ELF-1 (cell line): Measurements from ENCODE around the gene MAPK11.

Experiments
- DNase-seq: peaks from one replicate; pipeline ENCODE4 v3.0.0-alpha.2; 2016; ENCODE audit warnings: low read depth, low spot score

The MAPK11 gene

GRCh38 chr22:50269970-50270665 is at the start of gene MAPK11:
MAPK11 (minus strand) TSS chr22:50270380; CDS start chr22:50270292, 88 bp downstream.
- DNase-seq = no peak

- no peak for DNase-seq
Observed at GRCh38 chr22:50319503-50319951, 49.3 kb upstream of the MAPK11 start.

- no peak for DNase-seq
Observed at GRCh38 chr22:50318698-50319411, 48.7 kb upstream of the MAPK11 start.

DNA sequence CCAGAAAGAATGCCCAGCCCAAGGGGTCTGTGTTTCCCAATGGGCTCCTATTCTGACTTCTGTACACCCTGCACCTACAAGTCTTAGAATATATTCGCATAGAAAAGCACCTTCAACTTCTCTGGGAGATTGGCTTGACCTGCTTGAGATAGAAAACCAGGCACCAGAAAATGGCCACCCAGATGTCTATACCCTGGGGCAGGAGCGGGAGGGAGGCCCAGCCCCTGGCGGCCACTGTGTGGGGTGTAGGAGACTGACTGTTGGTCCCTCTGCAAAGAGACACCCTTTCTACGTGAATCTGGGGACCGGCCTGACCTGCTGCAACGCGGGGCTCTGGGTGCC is 48.1 kb upstream of the MAPK11 start:
- no peak for DNase-seq

DNA sequence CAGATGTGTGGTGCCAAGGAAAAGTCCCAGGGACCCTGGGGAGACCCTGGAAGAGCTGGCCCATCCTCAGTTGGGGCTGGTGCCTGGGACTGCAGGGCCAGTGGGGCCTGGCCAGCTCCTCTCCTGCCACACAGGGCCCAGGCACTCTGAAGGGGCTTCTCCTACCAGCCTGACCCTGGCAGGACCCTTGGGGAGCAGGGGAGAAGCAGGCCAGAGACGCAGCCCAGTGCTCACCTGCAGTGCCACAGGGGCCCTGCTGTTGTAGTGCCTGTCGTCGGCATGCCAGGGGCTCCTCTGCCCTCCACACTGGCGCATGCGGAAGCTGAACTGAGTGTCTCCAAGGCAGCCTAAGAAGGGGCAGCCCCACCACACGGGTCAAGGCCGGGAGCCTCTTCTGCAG is 47.5 kb upstream of the MAPK11 start:
- DNase-seq = no peak

- DNase-seq = peak; percentile 60
Observed at GRCh38 chr22:50317178-50317577, 47.0 kb upstream of the MAPK11 start.

GRCh38 chr22:50316114-50317065 is 46.2 kb upstream of the MAPK11 start:
- no peak for DNase-seq

- no peak for DNase-seq
Observed at GRCh38 chr22:50315289-50316113, 45.3 kb upstream of the MAPK11 start.

DNA sequence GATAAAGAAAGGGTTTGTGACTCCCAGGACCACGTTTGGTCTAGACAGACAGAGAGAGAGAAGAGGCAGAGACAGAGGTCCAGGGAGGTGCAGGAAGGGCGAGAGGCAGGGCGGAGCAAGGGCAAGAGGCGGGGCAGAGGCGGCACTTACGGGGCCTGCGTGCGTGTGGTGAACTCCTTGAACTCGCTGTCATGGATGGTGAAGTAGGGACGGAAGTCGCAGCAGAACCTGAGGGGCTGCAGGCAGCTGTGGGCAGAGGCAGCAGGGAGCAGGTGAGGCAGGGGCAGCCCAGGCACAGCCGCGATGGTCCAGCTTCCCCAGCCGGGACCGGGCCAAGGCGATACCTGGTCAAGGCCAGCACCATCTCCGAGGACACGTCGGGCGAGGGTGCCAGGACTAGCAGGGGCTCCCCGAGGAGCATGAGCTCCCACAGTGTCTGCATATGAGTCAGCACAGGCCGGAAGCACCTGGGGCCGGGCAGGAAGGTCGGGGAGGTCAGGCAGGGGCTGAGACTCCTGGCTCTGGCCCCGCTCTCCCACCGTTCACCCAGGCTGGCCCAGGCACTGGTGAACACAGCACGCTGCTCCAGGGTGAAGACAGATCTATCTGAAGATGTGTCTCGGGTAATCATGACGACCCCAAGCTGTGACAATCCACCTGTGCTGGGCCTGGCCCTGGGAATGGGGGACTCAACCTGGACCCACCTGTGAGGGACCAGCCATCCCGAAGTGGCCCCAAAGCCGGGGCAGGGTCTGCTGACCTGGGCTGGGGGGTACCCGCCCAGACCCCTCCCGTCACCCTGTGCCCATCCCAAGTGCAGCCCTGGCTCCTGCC is 44.5 kb upstream of the MAPK11 start:
- DNase-seq = peak; percentile 73

GRCh38 chr22:50314081-50314454 is 43.9 kb upstream of the MAPK11 start:
- DNase-seq = no peak

- DNase-seq = no peak
Observed at GRCh38 chr22:50313600-50313999, 43.4 kb upstream of the MAPK11 start.

- DNase-seq = no peak
Observed at GRCh38 chr22:50313021-50313420, 42.8 kb upstream of the MAPK11 start.

- DNase-seq = no peak
Observed at GRCh38 chr22:50312371-50312770, 42.2 kb upstream of the MAPK11 start.

- DNase-seq = no peak
Observed at GRCh38 chr22:50311606-50312351, 41.6 kb upstream of the MAPK11 start.

DNA sequence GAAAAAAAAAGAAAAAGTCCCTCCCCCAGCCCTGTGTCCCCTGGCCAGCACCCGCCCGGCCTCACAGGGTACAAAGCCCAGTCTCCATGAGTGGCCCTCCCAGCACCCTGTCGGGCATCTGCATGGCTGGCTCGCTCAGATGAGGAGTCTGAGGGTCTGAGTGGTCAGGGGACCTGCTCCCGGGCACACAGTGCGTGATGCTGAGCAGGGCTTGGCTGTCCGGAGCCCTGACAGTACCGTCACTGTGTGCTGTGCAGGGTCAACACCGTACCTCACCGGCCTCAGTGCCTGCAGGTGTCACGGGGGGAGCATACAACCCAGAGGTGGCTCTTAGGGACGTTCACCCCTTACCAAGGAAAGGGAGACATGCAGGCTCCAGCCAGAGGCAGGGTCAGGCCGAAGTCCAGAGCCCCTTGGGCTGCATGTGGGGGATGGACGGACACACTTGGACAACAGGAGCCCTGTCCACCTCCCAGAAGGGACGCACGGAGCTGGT is 40.8 kb upstream of the MAPK11 start:
- no peak for DNase-seq

DNA sequence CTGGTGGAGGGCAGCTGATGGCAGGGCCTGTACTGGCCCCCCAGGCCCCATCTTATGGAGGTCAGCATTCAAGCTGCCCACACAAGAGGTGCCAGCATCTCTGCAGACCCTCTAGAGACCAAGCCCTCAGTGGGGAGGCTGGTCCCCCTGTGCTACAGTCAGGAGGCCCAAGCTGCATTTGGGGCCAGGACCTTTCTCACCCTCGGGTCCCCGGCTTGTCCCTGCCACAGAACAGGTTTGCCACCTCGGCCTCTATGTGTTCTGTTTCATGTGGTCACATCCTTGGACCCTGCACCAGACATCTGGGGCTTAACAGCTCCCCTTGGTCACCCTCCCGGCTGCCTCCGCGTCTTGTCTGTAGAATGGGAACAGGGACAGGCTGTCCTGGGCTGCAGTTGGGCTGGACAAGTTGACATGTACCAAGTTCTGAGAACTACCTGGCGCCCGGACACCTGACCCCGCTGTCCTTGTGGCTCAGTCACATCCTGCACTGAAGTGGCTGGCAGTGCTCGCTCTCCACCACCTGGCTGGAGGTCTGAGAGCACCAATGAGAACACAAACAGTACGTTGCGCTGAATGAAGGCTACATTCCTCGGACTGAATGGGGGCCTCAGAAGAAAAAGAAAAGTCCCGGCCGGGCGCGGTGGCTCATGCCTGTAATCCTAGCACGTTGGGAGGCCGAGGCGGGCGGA is 40.0 kb upstream of the MAPK11 start:
- peak; percentile 69 for DNase-seq

DNA sequence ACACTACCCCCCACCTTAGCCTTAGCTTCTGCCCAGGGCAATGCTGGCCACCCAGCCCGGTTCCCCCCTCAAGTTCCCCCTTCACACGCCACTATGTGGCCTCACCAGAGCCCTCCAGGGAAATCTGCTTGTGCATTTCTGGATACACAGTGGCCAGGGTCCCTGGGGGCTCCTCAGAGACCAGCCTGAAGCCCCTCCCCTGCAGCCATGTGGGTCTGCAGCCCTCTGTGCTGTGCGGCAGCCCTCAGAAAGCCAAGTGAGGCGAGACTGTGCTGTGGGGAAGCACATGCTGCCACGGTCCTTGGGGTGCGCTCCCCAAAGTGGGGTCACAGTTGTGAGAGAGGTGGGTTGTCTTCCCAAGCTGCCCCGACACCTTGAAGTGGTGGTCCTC is 39.4 kb upstream of the MAPK11 start:
- DNase-seq = no peak

- no peak for DNase-seq
Observed at GRCh38 chr22:50308986-50309600, 38.9 kb upstream of the MAPK11 start.

GRCh38 chr22:50308597-50308935 is 38.4 kb upstream of the MAPK11 start:
- DNase-seq = peak; percentile 32
